ENCODE results near the gene APOE. TPM values are rescaled to one million over a fixed set of nuclear protein-coding genes. Genes with fewer than 3 reads are reported as not detected.

Gene APOE
- total and polyA plus RNA-seq, 2 of the 13 experiments (the other 11 are each of a cell fraction or from before 2014, with no cell fraction given) = 1,328 to 1,470 TPM

- TF ChIP-seq TAF15 (IDR thresholded peaks at IDR 0.05; ENCODE audit: low read depth, low read length, poor library complexity, severe bottlenecking) = no peak
- no peak for TF ChIP-seq MAFF (IDR thresholded peaks at IDR 0.05; ENCODE audit: low read depth, low read length)
- no peak for TF ChIP-seq PRMT3 (CRISPR knock-in tag; IDR thresholded peaks at IDR 0.05; ENCODE audit: borderline replicate concordance, low read depth)
- TF ChIP-seq DMTF1 (CRISPR knock-in tag; IDR thresholded peaks at IDR 0.05) = no peak
- no peak for TF ChIP-seq ZNF30 (CRISPR knock-in tag; IDR thresholded peaks at IDR 0.05)
- no peak; the same call in 1 of the 2 replicates for TF ChIP-seq ZNF563 (CRISPR knock-in tag; IDR thresholded peaks at IDR 0.05)
- TF ChIP-seq DR1 (CRISPR knock-in tag; IDR thresholded peaks at IDR 0.05) = no peak
- TF ChIP-seq SIX4 (CRISPR knock-in tag; IDR thresholded peaks at IDR 0.05) = 0 out of 2 replicates have a peak, but pooled peaks have one; percentile 29
- no peak; the same call in 1 of the 2 replicates for TF ChIP-seq HMG20B (CRISPR knock-in tag; conservative IDR thresholded peaks at IDR 0.05)
- TF ChIP-seq ZNF740 (CRISPR knock-in tag; IDR thresholded peaks at IDR 0.05) = no peak
- TF ChIP-seq SALL1 (CRISPR knock-in tag; IDR thresholded peaks at IDR 0.05) = peak; percentile 65; the same call in 1 of the 2 replicates
- TF ChIP-seq IKZF5 (CRISPR knock-in tag; IDR thresholded peaks at IDR 0.05) = peak; percentile 67
- TF ChIP-seq ZNF207 (IDR thresholded peaks at IDR 0.05; ENCODE audit: borderline replicate concordance) = no peak
- no peak for TF ChIP-seq MTF2 (CRISPR knock-in tag; IDR thresholded peaks at IDR 0.05; ENCODE audit: borderline replicate concordance)
Observed at GRCh38 chr19:44890366-44891015, 15.1 kb upstream of the APOE start (continued).

Measured in HepG2 (cell line).